ENCODE results near the gene DLX3. TPM values are rescaled to one million over a fixed set of nuclear protein-coding genes. Genes with fewer than 3 reads are reported as not detected.

DLX3 gene
- total RNA-seq, 1 experiment from 2014 or later: 0.74 TPM

- TF ChIP-seq, protein P1, sequence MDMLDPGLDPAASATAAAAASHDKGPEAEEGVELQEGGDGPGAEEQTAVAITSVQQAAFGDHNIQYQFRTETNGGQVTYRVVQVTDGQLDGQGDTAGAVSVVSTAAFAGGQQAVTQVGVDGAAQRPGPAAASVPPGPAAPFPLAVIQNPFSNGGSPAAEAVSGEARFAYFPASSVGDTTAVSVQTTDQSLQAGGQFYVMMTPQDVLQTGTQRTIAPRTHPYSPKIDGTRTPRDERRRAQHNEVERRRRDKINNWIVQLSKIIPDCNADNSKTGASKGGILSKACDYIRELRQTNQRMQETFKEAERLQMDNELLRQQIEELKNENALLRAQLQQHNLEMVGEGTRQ (CRISPR knock-in tag; IDR thresholded peaks at IDR 0.05): no peak
Observed at GRCh38 chr17:50015146-50015545, 20.1 kb upstream of the DLX3 start (continued).

DNA sequence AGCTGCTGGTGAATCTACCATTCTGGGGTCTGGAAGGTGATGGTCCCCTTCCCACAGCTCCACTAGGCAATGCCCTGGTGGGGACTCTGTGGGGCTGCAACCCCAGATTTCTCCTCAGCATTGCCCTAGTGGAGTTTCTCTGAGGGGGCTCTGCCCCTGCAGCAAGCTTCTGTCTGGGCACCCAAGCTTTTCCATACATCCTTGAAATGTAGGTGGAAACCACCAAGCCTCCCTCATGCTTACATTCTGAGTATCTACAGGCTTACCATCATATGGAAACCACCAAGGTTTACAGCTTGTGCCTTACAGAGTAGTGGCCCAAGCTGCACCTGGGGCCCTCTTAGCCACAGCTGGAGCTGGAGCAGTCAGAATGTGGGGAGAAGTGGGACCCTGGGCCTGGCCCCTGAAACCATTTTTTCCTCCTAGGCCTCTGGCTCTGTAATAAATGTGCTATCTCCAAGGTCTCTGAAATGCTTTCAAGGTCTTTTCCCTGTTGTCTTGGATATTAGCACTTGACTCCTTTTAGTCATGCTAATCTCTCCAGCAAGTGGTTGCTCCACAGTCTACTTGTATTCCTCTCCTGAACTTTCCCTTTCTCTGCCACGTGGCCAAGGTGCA lies 19.6 kb upstream of the DLX3 start:
- Mint-ChIP-seq H3K4me1 (no peaks in the 10 kb centered on the region), H3K27ac (no peak overlapping the region), H3K27me3 (ENCODE audit: low read depth) (peaks cover 46% of the 10 kb centered on the region), H3K9me3 (peaks cover 36% of the 10 kb centered on the region), H3K36me3 (peaks cover 9% of the 10 kb centered on the region), H3K4me3 (no peak overlapping the region)
- TF ChIP-seq EMX1 (CRISPR knock-in tag; IDR thresholded peaks at IDR 0.05) (no peak), NFYB (CRISPR knock-in tag; conservative IDR thresholded peaks at IDR 0.05; ENCODE audit: low read depth) (no peak), ZNF512 (CRISPR knock-in tag; IDR thresholded peaks at IDR 0.05; ENCODE audit: borderline replicate concordance) (no peak)
- DNase-seq (ENCODE audit: low spot score) (no peak), ATAC-seq (no peak)
- ChIA-PET POLR2A (no interaction called here), CTCF (interaction anchor here (1.2 kb wide), 1 partner anchor 80 kb away, joined by 4 read pairs; no protein-coding TSS in a partner anchor)

GRCh38 chr17:50013079-50013478 lies 18.1 kb upstream of the DLX3 start:
- Mint-ChIP-seq H3K27ac (no peak overlapping the region), H3K4me3 (no peak overlapping the region), H3K9me3 (peaks cover 36% of the 10 kb centered on the region), H3K4me1 (no peaks in the 10 kb centered on the region), H3K36me3 (peaks cover 9% of the 10 kb centered on the region), H3K27me3 (ENCODE audit: low read depth) (peaks cover 52% of the 10 kb centered on the region)
- DNase-seq (ENCODE audit: low spot score) (no peak), ATAC-seq (no peak)
- ChIA-PET POLR2A (no interaction called here), CTCF (no interaction called here)
- TF ChIP-seq, protein P2, sequence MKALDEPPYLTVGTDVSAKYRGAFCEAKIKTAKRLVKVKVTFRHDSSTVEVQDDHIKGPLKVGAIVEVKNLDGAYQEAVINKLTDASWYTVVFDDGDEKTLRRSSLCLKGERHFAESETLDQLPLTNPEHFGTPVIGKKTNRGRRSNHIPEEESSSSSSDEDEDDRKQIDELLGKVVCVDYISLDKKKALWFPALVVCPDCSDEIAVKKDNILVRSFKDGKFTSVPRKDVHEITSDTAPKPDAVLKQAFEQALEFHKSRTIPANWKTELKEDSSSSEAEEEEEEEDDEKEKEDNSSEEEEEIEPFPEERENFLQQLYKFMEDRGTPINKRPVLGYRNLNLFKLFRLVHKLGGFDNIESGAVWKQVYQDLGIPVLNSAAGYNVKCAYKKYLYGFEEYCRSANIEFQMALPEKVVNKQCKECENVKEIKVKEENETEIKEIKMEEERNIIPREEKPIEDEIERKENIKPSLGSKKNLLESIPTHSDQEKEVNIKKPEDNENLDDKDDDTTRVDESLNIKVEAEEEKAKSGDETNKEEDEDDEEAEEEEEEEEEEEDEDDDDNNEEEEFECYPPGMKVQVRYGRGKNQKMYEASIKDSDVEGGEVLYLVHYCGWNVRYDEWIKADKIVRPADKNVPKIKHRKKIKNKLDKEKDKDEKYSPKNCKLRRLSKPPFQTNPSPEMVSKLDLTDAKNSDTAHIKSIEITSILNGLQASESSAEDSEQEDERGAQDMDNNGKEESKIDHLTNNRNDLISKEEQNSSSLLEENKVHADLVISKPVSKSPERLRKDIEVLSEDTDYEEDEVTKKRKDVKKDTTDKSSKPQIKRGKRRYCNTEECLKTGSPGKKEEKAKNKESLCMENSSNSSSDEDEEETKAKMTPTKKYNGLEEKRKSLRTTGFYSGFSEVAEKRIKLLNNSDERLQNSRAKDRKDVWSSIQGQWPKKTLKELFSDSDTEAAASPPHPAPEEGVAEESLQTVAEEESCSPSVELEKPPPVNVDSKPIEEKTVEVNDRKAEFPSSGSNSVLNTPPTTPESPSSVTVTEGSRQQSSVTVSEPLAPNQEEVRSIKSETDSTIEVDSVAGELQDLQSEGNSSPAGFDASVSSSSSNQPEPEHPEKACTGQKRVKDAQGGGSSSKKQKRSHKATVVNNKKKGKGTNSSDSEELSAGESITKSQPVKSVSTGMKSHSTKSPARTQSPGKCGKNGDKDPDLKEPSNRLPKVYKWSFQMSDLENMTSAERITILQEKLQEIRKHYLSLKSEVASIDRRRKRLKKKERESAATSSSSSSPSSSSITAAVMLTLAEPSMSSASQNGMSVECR (CRISPR knock-in tag; IDR thresholded peaks at IDR 0.05; ENCODE audit: borderline replicate concordance): no peak
- TF ChIP-seq, protein P3, sequence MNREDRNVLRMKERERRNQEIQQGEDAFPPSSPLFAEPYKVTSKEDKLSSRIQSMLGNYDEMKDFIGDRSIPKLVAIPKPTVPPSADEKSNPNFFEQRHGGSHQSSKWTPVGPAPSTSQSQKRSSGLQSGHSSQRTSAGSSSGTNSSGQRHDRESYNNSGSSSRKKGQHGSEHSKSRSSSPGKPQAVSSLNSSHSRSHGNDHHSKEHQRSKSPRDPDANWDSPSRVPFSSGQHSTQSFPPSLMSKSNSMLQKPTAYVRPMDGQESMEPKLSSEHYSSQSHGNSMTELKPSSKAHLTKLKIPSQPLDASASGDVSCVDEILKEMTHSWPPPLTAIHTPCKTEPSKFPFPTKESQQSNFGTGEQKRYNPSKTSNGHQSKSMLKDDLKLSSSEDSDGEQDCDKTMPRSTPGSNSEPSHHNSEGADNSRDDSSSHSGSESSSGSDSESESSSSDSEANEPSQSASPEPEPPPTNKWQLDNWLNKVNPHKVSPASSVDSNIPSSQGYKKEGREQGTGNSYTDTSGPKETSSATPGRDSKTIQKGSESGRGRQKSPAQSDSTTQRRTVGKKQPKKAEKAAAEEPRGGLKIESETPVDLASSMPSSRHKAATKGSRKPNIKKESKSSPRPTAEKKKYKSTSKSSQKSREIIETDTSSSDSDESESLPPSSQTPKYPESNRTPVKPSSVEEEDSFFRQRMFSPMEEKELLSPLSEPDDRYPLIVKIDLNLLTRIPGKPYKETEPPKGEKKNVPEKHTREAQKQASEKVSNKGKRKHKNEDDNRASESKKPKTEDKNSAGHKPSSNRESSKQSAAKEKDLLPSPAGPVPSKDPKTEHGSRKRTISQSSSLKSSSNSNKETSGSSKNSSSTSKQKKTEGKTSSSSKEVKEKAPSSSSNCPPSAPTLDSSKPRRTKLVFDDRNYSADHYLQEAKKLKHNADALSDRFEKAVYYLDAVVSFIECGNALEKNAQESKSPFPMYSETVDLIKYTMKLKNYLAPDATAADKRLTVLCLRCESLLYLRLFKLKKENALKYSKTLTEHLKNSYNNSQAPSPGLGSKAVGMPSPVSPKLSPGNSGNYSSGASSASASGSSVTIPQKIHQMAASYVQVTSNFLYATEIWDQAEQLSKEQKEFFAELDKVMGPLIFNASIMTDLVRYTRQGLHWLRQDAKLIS (CRISPR knock-in tag; IDR thresholded peaks at IDR 0.05; ENCODE audit: borderline replicate concordance): no peak
- TF ChIP-seq, protein P4, sequence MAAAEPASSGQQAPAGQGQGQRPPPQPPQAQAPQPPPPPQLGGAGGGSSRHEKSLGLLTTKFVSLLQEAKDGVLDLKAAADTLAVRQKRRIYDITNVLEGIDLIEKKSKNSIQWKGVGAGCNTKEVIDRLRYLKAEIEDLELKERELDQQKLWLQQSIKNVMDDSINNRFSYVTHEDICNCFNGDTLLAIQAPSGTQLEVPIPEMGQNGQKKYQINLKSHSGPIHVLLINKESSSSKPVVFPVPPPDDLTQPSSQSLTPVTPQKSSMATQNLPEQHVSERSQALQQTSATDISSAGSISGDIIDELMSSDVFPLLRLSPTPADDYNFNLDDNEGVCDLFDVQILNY (CRISPR knock-in tag; IDR thresholded peaks at IDR 0.05): no peak
- no peak for TF ChIP-seq ZSCAN18 (CRISPR knock-in tag; IDR thresholded peaks at IDR 0.05)
- TF ChIP-seq, protein P5, sequence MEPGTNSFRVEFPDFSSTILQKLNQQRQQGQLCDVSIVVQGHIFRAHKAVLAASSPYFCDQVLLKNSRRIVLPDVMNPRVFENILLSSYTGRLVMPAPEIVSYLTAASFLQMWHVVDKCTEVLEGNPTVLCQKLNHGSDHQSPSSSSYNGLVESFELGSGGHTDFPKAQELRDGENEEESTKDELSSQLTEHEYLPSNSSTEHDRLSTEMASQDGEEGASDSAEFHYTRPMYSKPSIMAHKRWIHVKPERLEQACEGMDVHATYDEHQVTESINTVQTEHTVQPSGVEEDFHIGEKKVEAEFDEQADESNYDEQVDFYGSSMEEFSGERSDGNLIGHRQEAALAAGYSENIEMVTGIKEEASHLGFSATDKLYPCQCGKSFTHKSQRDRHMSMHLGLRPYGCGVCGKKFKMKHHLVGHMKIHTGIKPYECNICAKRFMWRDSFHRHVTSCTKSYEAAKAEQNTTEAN (CRISPR knock-in tag; IDR thresholded peaks at IDR 0.05): no peak
- TF ChIP-seq ZNF671 (CRISPR knock-in tag; IDR thresholded peaks at IDR 0.05): no peak
- TF ChIP-seq, protein P6, sequence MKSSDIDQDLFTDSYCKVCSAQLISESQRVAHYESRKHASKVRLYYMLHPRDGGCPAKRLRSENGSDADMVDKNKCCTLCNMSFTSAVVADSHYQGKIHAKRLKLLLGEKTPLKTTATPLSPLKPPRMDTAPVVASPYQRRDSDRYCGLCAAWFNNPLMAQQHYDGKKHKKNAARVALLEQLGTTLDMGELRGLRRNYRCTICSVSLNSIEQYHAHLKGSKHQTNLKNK (CRISPR knock-in tag; IDR thresholded peaks at IDR 0.05): no peak
- no peak for TF ChIP-seq TEAD1 (CRISPR knock-in tag; IDR thresholded peaks at IDR 0.05)
- TF ChIP-seq ZNF121 (CRISPR knock-in tag; IDR thresholded peaks at IDR 0.05): no peak
- TF ChIP-seq ZNF416 (CRISPR knock-in tag; IDR thresholded peaks at IDR 0.05): no peak
- TF ChIP-seq ATF2 (CRISPR knock-in tag; IDR thresholded peaks at IDR 0.05; ENCODE audit: borderline replicate concordance, low read depth): no peak
- TF ChIP-seq ZNF219 (CRISPR knock-in tag; IDR thresholded peaks at IDR 0.05; ENCODE audit: borderline replicate concordance): no peak

Data from WTC11 (cell line).